Measurements from ENCODE around the gene C1QTNF12.

The C1QTNF12 gene

DNA sequence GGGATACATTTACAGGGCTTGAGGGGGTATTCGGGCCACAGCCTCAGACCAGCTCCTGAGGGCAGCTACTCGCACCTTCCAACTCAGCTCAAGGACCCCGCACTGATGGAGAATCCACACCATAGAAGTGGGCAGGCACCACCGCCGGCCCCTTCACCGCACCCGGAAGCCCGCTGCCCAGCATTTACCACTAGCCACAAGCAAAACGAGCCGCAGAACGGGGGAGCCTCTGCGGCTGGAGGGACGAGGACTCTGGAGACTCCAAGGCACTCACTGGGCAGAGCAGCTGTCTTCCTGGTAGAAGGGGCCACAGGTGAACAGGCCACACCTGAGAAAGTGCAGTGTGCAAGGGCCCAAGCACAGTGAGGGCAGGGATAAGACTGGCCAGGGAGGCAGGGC is 21.8 kb upstream of the C1QTNF12 start:
- no peak overlapping the region for H3K4me3 ChIP-seq (ENCODE audit: low read depth, low read length)
- no peak for DNase-seq (ENCODE audit: low read depth)
- in situ Hi-C loops (cut with HindIII; ENCODE audit: low sequenced_read_pairs): no loop called here
- TF ChIP-seq, protein P1, sequence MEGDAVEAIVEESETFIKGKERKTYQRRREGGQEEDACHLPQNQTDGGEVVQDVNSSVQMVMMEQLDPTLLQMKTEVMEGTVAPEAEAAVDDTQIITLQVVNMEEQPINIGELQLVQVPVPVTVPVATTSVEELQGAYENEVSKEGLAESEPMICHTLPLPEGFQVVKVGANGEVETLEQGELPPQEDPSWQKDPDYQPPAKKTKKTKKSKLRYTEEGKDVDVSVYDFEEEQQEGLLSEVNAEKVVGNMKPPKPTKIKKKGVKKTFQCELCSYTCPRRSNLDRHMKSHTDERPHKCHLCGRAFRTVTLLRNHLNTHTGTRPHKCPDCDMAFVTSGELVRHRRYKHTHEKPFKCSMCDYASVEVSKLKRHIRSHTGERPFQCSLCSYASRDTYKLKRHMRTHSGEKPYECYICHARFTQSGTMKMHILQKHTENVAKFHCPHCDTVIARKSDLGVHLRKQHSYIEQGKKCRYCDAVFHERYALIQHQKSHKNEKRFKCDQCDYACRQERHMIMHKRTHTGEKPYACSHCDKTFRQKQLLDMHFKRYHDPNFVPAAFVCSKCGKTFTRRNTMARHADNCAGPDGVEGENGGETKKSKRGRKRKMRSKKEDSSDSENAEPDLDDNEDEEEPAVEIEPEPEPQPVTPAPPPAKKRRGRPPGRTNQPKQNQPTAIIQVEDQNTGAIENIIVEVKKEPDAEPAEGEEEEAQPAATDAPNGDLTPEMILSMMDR (IDR thresholded peaks at IDR 0.05; ENCODE audit: low read depth, low read length, missing control alignments): no peak

DNA sequence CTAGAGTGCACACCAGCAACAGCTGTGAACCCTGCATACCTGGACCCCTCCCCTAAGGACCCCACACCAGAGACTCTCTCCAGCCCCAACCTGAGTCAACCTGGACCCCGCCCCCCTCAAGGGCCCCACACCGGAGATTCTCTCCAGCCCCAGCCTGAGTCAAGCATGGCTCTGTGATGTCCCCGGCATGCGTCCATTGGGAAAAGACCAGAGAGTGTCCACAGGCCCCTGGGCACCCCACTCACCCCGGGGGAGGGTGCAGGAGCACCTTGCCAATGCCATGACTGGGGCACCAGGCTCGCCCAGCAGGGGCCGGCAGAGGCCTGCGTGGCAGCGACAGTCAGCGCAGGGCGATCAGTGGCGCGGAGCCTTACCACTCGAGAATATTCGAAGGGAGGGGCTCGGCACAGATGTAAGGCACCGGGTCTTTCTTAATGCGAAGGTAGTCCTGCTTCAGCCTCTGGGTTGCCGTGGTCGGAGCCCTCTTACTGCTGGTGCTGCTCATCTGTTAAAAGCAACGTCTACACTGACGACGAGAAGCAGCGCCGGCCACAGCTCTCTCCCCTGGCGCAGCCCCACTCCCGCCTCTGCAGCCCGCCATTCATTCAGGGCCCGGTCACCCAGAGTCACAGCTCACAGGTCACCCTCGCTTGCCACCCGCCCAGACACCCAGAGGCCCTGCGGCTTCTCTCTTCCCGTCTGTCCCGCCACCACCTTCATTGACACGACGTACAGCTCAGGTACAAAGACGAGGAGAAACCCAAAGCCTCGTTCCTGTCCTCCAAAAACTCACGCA is 21.2 kb upstream of the C1QTNF12 start:
- no peak for DNase-seq (ENCODE audit: low read depth)
- TF ChIP-seq, protein P1 (IDR thresholded peaks at IDR 0.05; ENCODE audit: low read depth, low read length, missing control alignments): no peak
- in situ Hi-C loops (cut with HindIII; ENCODE audit: low sequenced_read_pairs): no loop called here
- H3K4me3 ChIP-seq (ENCODE audit: low read depth, low read length): no peak overlapping the region

DNA sequence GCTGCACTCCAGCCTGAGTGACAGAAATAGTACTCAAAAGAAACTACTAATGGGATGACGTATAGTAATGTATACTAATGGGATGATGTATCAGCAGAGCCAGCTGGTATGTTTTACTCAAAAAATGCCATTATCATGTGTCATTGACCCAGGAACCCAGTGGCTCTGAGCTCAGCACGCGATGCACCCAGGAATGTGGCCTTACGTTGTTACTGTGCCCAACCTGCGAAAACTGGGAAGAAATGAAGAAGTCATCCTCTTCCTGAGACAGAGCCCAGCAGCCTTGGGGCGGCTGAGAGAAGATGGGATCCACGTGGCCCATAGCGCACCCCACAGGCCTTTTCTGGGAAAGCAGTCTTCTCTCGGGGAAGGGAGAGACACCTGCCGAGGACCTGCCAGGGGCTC is 18.3 kb upstream of the C1QTNF12 start:
- TF ChIP-seq, protein P1 (IDR thresholded peaks at IDR 0.05; ENCODE audit: low read depth, low read length, missing control alignments): peak; percentile 53
- in situ Hi-C loops (cut with HindIII; ENCODE audit: low sequenced_read_pairs): no loop called here
- peak; percentile 87 for DNase-seq (ENCODE audit: low read depth)
- H3K4me3 ChIP-seq (ENCODE audit: low read depth, low read length): no peak overlapping the region

DNA sequence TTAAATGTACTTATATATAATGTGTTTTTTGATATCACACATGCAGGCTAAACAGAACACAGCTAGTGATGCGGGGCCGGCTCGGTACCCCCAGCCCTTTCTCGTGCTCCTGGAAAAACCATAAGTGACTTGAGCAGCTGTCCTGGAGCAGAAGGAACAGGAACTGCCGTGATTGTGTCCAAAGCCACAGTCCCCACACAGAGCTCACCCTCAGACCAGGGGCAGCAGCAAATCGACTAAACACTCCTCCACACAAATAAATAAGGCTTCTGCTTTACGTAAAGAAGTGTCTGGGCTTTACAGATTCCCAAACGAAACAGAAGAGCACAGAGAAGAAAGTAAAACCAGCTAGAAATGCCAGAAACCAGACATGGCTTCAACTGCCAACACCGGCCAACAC is 17.5 kb upstream of the C1QTNF12 start:
- in situ Hi-C loops (cut with HindIII; ENCODE audit: low sequenced_read_pairs): no loop called here
- TF ChIP-seq, protein P1 (IDR thresholded peaks at IDR 0.05; ENCODE audit: low read depth, low read length, missing control alignments): no peak
- H3K4me3 ChIP-seq (ENCODE audit: low read depth, low read length): no peak overlapping the region
- no peak for DNase-seq (ENCODE audit: low read depth)

DNA sequence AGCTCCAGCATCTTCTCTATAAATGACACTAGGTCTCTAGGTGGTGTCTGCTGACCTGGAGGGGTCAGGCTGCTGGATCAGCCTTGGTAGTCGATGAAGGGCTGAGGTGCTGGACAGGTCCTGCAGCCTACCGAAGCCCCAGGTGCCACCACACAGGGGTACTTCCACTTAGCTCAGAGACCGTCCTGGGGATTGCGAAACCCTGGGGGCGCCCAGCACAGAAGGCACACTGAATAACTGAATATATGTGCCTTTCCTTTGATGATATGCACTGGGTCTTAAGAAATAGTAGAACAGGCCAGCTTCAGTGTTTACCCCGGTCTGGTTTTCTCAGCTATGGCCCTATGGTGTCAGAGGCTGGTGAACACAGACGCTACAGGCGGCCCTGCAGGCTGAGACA is 16.2 kb upstream of the C1QTNF12 start:
- no peak overlapping the region for H3K4me3 ChIP-seq (ENCODE audit: low read depth, low read length)
- in situ Hi-C loops (cut with HindIII; ENCODE audit: low sequenced_read_pairs): no loop called here
- TF ChIP-seq, protein P1 (IDR thresholded peaks at IDR 0.05; ENCODE audit: low read depth, low read length, missing control alignments): no peak
- DNase-seq (ENCODE audit: low read depth): no peak

DNA sequence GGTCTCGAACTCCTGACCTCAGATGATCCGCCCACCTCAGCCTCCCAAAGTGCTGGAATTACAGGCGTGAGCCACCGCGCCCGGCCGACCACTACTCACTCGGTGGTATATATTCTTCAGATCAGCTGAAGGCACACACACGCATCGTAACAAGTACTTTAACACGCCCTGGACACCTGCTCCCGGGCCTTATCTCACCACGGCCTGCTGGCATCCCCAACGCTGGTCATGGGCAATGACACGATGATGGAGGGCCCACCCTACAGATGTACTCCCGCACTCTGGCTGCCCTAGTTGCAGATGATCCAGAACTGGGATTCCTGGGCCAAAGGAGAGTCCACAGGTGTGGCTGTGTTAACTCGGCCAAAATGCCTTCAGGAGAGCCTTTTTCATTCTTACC is 15.5 kb upstream of the C1QTNF12 start:
- TF ChIP-seq, protein P1 (IDR thresholded peaks at IDR 0.05; ENCODE audit: low read depth, low read length, missing control alignments): no peak
- in situ Hi-C loops (cut with HindIII; ENCODE audit: low sequenced_read_pairs): no loop called here
- H3K4me3 ChIP-seq (ENCODE audit: low read depth, low read length): no peak overlapping the region
- no peak for DNase-seq (ENCODE audit: low read depth)

Measured in astrocyte of the cerebellum (primary cell).